ENCODE measurements around the gene PLCH2.

PLCH2 gene

GRCh38 chr1:2460996-2461751, 14.9 kb upstream of the PLCH2 start:
- H3K4me3 ChIP-seq (ENCODE audit: low read length), result no peak overlapping the region
- 87% methylated on average over 18 of the region's 18 CpGs for WGBS
- no peak overlapping the region for H3K9ac ChIP-seq (ENCODE audit: low read depth, low read length)
- no peak overlapping the region for H3K27ac ChIP-seq (ENCODE audit: low read depth, low read length)
- no peaks in the 10 kb centered on the region for H3K9me3 ChIP-seq (ENCODE audit: insufficient read depth, low read depth, low read length)
- no peaks in the 10 kb centered on the region for H3K4me1 ChIP-seq (ENCODE audit: insufficient read depth, low read length)
- H3K27me3 ChIP-seq (ENCODE audit: insufficient read depth, low read length), result no peaks in the 10 kb centered on the region
- no peaks in the 10 kb centered on the region for H3K36me3 ChIP-seq (ENCODE audit: insufficient read depth, low read length)

- H3K36me3 ChIP-seq (ENCODE audit: insufficient read depth, low read length), result no peaks in the 10 kb centered on the region
- no peaks in the 10 kb centered on the region for H3K9me3 ChIP-seq (ENCODE audit: insufficient read depth, low read depth, low read length)
- no peak overlapping the region for H3K9ac ChIP-seq (ENCODE audit: low read depth, low read length)
- H3K27me3 ChIP-seq (ENCODE audit: insufficient read depth, low read length), result no peaks in the 10 kb centered on the region
- 86% methylated on average over 13 of the region's 15 CpGs for WGBS
- no peak overlapping the region for H3K4me3 ChIP-seq (ENCODE audit: low read length)
- H3K27ac ChIP-seq (ENCODE audit: low read depth, low read length), result no peak overlapping the region
- no peaks in the 10 kb centered on the region for H3K4me1 ChIP-seq (ENCODE audit: insufficient read depth, low read length)
Measured at GRCh38 chr1:2462819-2463218, 13.3 kb upstream of the PLCH2 start.

- Histone ChIP-seq H3K27ac (ENCODE audit: low read depth, low read length) (no peak overlapping the region), H3K4me1 (ENCODE audit: insufficient read depth, low read length) (no peaks in the 10 kb centered on the region), H3K4me3 (ENCODE audit: low read length) (no peak overlapping the region), H3K27me3 (ENCODE audit: insufficient read depth, low read length) (no peaks in the 10 kb centered on the region), H3K9me3 (ENCODE audit: insufficient read depth, low read depth, low read length) (no peaks in the 10 kb centered on the region), H3K9ac (ENCODE audit: low read depth, low read length) (no peak overlapping the region), H3K36me3 (ENCODE audit: insufficient read depth, low read length) (no peaks in the 10 kb centered on the region)
- WGBS, result 82% methylated on average over 17 of the region's 17 CpGs
Measured at GRCh38 chr1:2463396-2463795, 12.7 kb upstream of the PLCH2 start.

GRCh38 chr1:2465371-2466269, 10.5 kb upstream of the PLCH2 start:
- Histone ChIP-seq H3K27ac (ENCODE audit: low read depth, low read length) (no peak overlapping the region), H3K4me3 (ENCODE audit: low read length) (no peak overlapping the region), H3K9me3 (ENCODE audit: insufficient read depth, low read depth, low read length) (no peaks in the 10 kb centered on the region), H3K4me1 (ENCODE audit: insufficient read depth, low read length) (no peaks in the 10 kb centered on the region), H3K9ac (ENCODE audit: low read depth, low read length) (no peak overlapping the region), H3K27me3 (ENCODE audit: insufficient read depth, low read length) (no peaks in the 10 kb centered on the region), H3K36me3 (ENCODE audit: insufficient read depth, low read length) (no peaks in the 10 kb centered on the region)
- WGBS, result 90% methylated on average over 33 of the region's 33 CpGs

GRCh38 chr1:2466270-2466665, 9.8 kb upstream of the PLCH2 start:
- no peaks in the 10 kb centered on the region for H3K4me1 ChIP-seq (ENCODE audit: insufficient read depth, low read length)
- no peak overlapping the region for H3K9ac ChIP-seq (ENCODE audit: low read depth, low read length)
- no peak overlapping the region for H3K27ac ChIP-seq (ENCODE audit: low read depth, low read length)
- H3K9me3 ChIP-seq (ENCODE audit: insufficient read depth, low read depth, low read length), result no peaks in the 10 kb centered on the region
- H3K4me3 ChIP-seq (ENCODE audit: low read length), result no peak overlapping the region
- WGBS, result 86% methylated on average over 12 of the region's 12 CpGs
- H3K36me3 ChIP-seq (ENCODE audit: insufficient read depth, low read length), result no peaks in the 10 kb centered on the region
- H3K27me3 ChIP-seq (ENCODE audit: insufficient read depth, low read length), result no peaks in the 10 kb centered on the region

- no peaks in the 10 kb centered on the region for H3K27me3 ChIP-seq (ENCODE audit: insufficient read depth, low read length)
- WGBS, result 11% methylated on average over 30 of the region's 30 CpGs
Measured at GRCh38 chr1:2466958-2467554, 9.0 kb upstream of the PLCH2 start.

GRCh38 chr1:2468041-2468472, 8.0 kb upstream of the PLCH2 start:
- WGBS, result 38% methylated on average over 14 of the region's 14 CpGs
- Histone ChIP-seq H3K4me3 (ENCODE audit: low read length) (no peak overlapping the region), H3K9me3 (ENCODE audit: insufficient read depth, low read depth, low read length) (no peaks in the 10 kb centered on the region), H3K36me3 (ENCODE audit: insufficient read depth, low read length) (no peaks in the 10 kb centered on the region), H3K27ac (ENCODE audit: low read depth, low read length) (no peak overlapping the region), H3K9ac (ENCODE audit: low read depth, low read length) (no peak overlapping the region), H3K4me1 (ENCODE audit: insufficient read depth, low read length) (no peaks in the 10 kb centered on the region), H3K27me3 (ENCODE audit: insufficient read depth, low read length) (no peaks in the 10 kb centered on the region)

More at GRCh38 chr1:2466958-2467554, 9.0 kb upstream of the PLCH2 start:
- Histone ChIP-seq H3K9me3 (ENCODE audit: insufficient read depth, low read depth, low read length) (no peaks in the 10 kb centered on the region), H3K9ac (ENCODE audit: low read depth, low read length) (no peak overlapping the region), H3K4me1 (ENCODE audit: insufficient read depth, low read length) (no peaks in the 10 kb centered on the region), H3K27ac (ENCODE audit: low read depth, low read length) (no peak overlapping the region), H3K36me3 (ENCODE audit: insufficient read depth, low read length) (no peaks in the 10 kb centered on the region), H3K4me3 (ENCODE audit: low read length) (peak overlapping the region; percentile 36)

- no peaks in the 10 kb centered on the region for H3K27me3 ChIP-seq (ENCODE audit: insufficient read depth, low read length)
- WGBS, result 80% methylated on average over 10 of the region's 10 CpGs
- no peak overlapping the region for H3K9ac ChIP-seq (ENCODE audit: low read depth, low read length)
- H3K27ac ChIP-seq (ENCODE audit: low read depth, low read length), result no peak overlapping the region
- H3K36me3 ChIP-seq (ENCODE audit: insufficient read depth, low read length), result no peaks in the 10 kb centered on the region
- H3K4me1 ChIP-seq (ENCODE audit: insufficient read depth, low read length), result no peaks in the 10 kb centered on the region
- no peak overlapping the region for H3K4me3 ChIP-seq (ENCODE audit: low read length)
- no peaks in the 10 kb centered on the region for H3K9me3 ChIP-seq (ENCODE audit: insufficient read depth, low read depth, low read length)
Measured at GRCh38 chr1:2468540-2468939, 7.5 kb upstream of the PLCH2 start.

GRCh38 chr1:2469103-2469940, 6.8 kb upstream of the PLCH2 start:
- Histone ChIP-seq H3K36me3 (ENCODE audit: insufficient read depth, low read length) (no peaks in the 10 kb centered on the region), H3K27ac (ENCODE audit: low read depth, low read length) (no peak overlapping the region), H3K9me3 (ENCODE audit: insufficient read depth, low read depth, low read length) (no peaks in the 10 kb centered on the region), H3K27me3 (ENCODE audit: insufficient read depth, low read length) (no peaks in the 10 kb centered on the region), H3K4me1 (ENCODE audit: insufficient read depth, low read length) (no peaks in the 10 kb centered on the region), H3K9ac (ENCODE audit: low read depth, low read length) (no peak overlapping the region), H3K4me3 (ENCODE audit: low read length) (no peak overlapping the region)
- 80% methylated on average over 25 of the region's 25 CpGs for WGBS

GRCh38 chr1:2470290-2471158, 5.6 kb upstream of the PLCH2 start:
- H3K9me3 ChIP-seq (ENCODE audit: insufficient read depth, low read depth, low read length), result no peaks in the 10 kb centered on the region
- no peaks in the 10 kb centered on the region for H3K4me1 ChIP-seq (ENCODE audit: insufficient read depth, low read length)
- H3K36me3 ChIP-seq (ENCODE audit: insufficient read depth, low read length), result no peaks in the 10 kb centered on the region
- H3K4me3 ChIP-seq (ENCODE audit: low read length), result no peak overlapping the region
- no peak overlapping the region for H3K27ac ChIP-seq (ENCODE audit: low read depth, low read length)
- H3K9ac ChIP-seq (ENCODE audit: low read depth, low read length), result no peak overlapping the region
- WGBS, result 82% methylated on average over 27 of the region's 27 CpGs
- H3K27me3 ChIP-seq (ENCODE audit: insufficient read depth, low read length), result no peaks in the 10 kb centered on the region
